ENCODE measurements around the gene CHCHD3.

DNA sequence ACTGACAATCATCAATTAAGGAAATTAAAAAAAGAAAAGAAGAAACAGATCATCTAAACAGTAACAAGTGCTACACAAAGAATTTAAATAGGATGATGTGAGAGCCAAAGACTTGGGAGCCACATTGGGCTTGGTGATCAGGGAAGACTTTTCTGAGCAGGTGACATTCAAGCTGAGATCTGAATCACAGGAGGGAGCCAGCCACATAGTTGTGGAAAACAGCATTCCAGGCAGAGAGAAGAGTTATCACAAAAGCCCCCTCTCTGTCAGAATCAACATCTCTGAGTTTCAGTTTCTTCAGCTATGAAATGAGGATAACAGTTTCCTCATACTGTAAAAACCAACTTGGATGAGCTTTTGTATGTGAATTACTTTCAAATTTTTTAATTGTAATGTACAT, 336.4 kb downstream of the CHCHD3 start:
- TF ChIP-seq CTCF (IDR thresholded peaks at IDR 0.05), result no peak
- no peak for TF ChIP-seq TEAD4 (CRISPR knock-in tag; IDR thresholded peaks at IDR 0.05)
- TF ChIP-seq, protein P1, sequence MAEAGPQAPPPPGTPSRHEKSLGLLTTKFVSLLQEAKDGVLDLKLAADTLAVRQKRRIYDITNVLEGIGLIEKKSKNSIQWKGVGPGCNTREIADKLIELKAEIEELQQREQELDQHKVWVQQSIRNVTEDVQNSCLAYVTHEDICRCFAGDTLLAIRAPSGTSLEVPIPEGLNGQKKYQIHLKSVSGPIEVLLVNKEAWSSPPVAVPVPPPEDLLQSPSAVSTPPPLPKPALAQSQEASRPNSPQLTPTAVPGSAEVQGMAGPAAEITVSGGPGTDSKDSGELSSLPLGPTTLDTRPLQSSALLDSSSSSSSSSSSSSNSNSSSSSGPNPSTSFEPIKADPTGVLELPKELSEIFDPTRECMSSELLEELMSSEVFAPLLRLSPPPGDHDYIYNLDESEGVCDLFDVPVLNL (CRISPR knock-in tag; IDR thresholded peaks at IDR 0.05; ENCODE audit: borderline replicate concordance, low read depth), result no peak
- no peak for TF ChIP-seq ZNF263 (CRISPR knock-in tag; IDR thresholded peaks at IDR 0.05; ENCODE audit: low read depth)
- no peak for TF ChIP-seq STAT6 (CRISPR knock-in tag; conservative IDR thresholded peaks at IDR 0.05; ENCODE audit: low read depth)
- TF ChIP-seq GABPB1 (CRISPR knock-in tag; IDR thresholded peaks at IDR 0.05), result no peak
- no peak for TF ChIP-seq NR2C2 (CRISPR knock-in tag; IDR thresholded peaks at IDR 0.05)
- TF ChIP-seq ESRRA (CRISPR knock-in tag; IDR thresholded peaks at IDR 0.05; ENCODE audit: borderline replicate concordance), result no peak
- no peak for TF ChIP-seq CDX4 (CRISPR knock-in tag; IDR thresholded peaks at IDR 0.05; ENCODE audit: borderline replicate concordance)
- no peak for TF ChIP-seq CREM (CRISPR knock-in tag; IDR thresholded peaks at IDR 0.05)

Measured in WTC11 (cell line).